EH (cell line): Measurements from ENCODE around the gene RDH5.

Source experiments
- DNase-seq: peaks from one replicate; pipeline ENCODE4 v3.0.0-alpha.2; 2015; ENCODE audit warnings: low read depth

RDH5 gene

DNA sequence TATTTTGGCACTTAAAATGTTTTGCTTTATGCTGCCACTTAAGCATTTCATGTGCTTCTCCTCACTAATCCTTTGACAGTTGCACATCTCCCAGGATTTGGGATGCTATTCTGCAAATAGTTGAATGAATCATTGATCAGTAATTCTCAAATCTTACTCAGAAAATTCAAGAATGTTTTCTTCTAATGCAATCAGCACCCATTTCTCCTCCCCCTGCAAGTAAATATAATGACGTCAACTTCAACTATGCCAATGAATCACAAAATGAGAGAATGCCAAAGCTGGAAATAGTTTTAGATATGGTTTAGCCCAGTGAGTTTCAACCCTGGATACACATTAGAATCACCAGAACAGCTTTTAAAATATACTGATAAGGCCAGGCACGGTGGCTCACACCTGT lies 6.5 kb upstream of the RDH5 start:
- peak; percentile 91 for DNase-seq

- peak; percentile 33 for DNase-seq
These were observed 4.9 kb upstream of the RDH5 start for GRCh38 chr12:55715169-55715764.

- peak; percentile 91 for DNase-seq
These were observed 4.2 kb upstream of the RDH5 start, which contains the start of gene BLOC1S1 for GRCh38 chr12:55715833-55716581. TSS of gene BLOC1S1 (plus strand) at chr12:55716046. CDS start at chr12:55716052, 6 bp downstream.

DNA sequence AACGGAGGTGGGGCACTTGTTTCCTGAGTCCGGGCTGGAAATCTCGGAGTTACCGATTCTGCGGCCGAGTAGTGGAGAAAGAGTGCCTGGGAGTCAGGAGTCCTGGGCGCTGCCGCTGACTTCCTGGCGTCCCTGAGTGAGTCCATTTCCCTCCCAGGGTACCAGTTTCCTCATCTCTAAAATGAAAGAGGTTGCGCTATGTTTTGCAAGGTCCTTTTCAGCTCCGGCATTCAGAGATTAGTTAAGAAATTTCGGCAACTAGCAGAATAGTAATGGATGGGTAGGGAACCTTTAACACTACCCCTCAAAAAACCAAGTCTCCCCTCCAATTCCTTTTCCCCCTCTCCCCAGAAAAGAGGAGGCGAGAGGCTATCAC lies 3.6 kb upstream of the RDH5 start:
- no peak for DNase-seq

DNA sequence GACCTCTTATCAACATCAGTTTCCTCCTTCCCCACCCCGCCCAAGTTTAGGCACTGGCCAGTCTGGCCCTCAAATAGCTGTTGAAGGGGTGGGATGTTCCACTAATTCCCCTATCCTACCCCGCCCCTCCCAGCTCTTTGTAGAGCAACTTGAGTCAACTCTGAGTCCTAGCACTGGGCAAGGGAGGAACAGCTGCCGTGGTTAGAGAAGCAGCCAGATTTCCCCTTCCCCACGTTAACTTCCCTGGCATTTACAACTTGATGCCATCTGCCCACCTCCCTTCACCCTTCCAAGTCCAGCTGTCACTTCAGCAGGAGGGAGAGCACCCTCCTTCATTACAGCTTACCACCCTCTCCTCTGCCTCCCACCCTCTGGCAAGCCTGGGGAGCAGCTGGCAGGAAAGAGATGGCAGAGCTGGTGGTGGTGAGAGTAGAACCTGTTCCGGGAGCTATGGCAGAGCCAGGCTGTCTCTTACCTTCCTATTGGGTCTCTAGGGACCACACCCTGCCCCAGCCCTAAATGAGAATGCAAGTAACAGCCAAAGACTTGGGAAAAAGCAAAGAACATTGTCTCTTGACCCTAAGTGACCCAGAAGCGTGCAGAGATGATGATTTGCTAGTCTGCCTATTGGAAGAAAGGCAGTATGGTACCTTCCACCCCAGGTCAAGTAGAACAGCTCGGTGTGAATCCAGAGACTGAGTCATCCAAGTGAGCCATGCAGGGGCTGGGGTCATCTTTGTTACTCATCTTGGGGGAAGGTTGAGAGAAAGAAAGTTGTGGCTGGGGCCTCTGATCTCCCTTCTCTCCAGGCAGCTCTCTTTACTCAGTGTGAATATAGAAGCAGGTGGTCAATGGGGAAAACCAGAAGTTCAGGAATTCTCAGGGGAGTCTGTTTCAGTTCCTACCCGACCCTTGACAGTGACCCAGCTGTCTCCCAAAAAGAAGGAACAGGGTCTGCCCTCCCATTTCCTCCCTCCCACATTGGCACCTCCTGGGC lies 2.9 kb upstream of the RDH5 start:
- peak; percentile 56 for DNase-seq

DNA sequence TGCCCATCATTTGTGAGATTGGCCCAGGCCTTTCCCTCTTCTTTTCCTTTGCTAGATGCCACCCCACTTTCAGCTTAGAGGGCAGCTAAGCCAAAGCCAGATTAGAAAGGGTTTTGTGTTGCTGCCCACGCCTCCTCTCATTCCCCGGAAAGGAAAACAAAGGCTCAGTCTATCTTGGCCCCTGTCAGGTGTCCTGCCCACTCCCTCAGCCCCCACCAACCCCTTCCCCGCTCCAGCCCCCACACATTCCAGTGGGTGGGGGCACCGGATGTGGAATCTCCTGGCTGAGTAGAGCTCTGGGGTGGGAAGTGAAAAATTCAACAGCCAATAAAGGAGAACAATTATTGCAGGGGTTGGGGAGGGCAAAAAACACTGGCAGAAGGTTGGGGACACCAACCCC lies 2.2 kb upstream of the RDH5 start:
- DNase-seq: no peak

DNA sequence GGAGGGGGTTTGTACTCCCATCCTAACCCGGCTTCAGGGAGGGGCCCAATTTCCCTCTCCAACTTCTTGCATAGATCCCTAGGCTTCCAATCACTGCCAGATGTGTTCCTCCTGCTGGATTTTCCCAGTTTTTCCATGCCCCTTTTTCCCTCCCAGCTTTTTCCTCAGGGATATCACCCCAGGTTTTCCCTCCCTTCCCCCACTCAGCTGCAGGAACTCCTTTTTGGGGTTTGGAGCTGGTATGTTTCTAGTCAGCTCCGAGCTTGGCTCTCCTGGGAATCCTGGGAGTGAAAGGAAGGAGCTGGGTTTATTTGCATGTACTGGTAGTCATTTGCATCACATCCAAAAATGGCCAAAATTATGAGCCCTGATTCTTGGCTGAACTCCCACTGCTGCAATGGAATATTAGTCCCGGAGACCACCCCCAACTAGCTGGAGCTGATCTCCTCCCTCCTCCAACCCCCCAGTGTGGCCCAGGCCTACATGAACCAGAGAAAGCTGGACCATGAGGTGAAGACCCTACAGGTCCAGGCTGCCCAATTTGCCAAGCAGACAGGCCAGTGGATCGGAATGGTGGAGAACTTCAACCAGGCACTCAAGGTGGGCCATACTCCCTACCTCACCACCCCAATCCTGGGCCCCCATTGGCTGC lies 1.4 kb upstream of the RDH5 start:
- DNase-seq: no peak

GRCh38 chr12:55719371-55719770 lies 822 bp upstream of the RDH5 start:
- DNase-seq: no peak

- DNase-seq: peak; percentile 97
These were observed 776 bp downstream of the RDH5 start for GRCh38 chr12:55720894-55721444.

- no peak for DNase-seq
These were observed 1.5 kb downstream of the RDH5 start for GRCh38 chr12:55721601-55722213.

DNA sequence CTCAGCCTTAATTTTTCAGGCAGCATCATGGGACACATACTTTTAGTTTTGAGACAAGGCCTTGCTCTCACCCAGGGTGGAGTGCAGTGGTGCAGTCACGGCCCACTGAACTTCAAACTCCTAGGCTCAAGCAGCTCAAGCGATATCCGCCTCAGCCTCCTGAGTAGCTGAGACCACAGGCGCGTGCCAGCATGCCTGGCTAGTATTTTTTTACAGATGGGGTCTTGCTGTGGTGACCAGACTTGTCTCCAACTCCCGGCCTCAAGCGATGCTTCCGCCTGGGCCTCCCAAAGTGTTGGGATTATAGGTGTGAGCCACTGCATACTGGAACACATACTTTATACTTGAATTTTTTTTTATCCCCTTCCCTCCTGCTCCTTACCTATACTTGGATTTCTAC lies 2.8 kb downstream of the RDH5 start:
- no peak for DNase-seq

- DNase-seq: no peak
These were observed 3.5 kb downstream of the RDH5 start for GRCh38 chr12:55723516-55724225.

- DNase-seq: peak; percentile 70
These were observed 4.2 kb downstream of the RDH5 start for GRCh38 chr12:55724226-55724939.

- DNase-seq: no peak
These were observed 4.7 kb downstream of the RDH5 start for GRCh38 chr12:55724940-55725309.

DNA sequence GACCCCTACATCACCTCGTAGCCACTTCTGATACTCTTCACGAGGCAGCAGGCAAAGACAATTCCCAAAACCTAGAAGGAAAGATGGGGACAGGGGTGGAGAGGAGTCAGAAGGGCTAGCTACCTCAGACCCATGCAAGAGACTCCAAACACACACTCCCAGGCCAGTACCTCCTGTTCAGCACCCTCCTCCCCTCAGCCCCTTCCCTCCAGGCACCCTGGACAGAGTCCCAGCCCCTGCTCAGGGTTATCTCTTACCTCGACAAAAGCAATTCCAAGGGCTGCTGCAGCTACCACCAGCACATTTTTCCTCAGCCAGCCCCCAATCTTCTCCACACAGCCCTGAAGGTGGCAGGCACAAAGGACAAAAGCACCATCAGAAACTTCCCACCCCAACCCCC lies 5.4 kb downstream of the RDH5 start:
- DNase-seq: no peak

DNA sequence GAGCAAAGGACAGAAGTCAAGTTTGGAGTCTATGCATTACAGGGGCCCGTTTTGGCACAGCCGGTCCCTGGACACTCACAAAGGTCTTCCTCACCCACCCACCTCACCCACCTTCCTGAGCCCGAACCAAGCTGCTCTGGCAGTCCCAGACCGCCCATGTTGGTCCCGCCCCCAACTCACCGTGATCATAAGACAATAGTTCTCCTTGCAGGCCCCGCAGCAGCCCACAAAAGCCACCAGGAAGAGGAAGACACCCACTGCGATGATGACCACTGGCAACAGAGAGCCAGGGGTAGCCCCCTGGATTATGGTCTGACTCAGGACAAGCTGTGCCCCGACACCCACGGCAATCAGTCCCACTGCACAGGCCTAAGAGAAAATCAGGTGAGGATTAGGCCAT lies 6.8 kb downstream of the RDH5 start:
- DNase-seq: no peak

GRCh38 chr12:55727643-55728185 lies 7.5 kb downstream of the RDH5 start:
- peak; percentile 63 for DNase-seq

DNA sequence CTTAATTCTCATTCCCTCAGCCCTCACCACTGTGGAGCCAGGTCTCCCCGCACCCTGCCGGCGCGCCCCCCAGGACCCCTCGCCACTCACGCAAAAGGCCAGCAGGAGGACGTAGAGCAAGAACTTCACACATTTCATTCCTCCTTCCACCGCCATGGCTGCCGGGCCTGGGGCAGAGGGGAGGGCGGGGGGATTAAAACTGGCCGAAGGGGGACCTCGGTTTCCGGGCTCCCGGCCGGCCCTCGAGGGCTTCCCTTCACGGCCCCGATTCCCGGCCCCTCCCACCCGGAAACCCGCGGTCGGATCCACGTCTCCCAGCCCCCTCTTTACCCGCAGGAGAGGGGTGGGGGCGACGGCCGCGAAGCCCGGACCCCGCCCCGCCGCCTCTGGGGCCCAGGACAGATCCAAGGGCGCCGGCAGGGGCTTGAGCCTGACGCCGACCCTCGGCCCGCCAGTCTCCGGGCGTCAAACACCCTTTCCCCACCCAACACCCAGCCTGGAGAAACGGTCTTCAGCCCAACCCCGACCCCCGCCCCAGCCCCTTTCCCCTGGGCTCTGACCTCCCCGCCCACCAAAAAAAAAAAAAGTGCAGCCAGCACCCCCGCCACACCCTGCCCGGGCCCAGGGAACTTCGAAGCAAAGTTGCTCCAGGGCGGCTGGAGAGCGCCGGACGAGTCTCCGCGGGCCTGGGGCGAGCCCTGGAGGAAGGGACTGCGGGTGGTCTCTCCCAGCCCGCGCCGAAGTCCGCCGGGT lies 8.2 kb downstream of the RDH5 start:
- peak; percentile 76 for DNase-seq
